MG63 (cell line): Measurements from ENCODE around the gene CORO2B. TPM values are rescaled to one million over a fixed set of nuclear protein-coding genes. Genes with fewer than 3 reads are reported as not detected.
"Not testable (repeated sequence)": the region's sequence is repeated elsewhere in the genome, so short reads cannot be mapped to it uniquely, and the experiment has no call there.

Experiments
- DNase-seq: peaks from one replicate; pipeline ENCODE4 v3.0.0-alpha.2; 2020
- H3K27me3 ChIP-seq: fragments of 250-450 bp; sonication (Bioruptor Pico); 2 replicates; pipeline ENCODE4 v1.5.1; 2020; ENCODE audit warnings: mild to moderate bottlenecking, moderate library complexity
- H3K36me3 ChIP-seq: fragments of 250-450 bp; sonication (Bioruptor Pico); 2 replicates; pipeline ENCODE4 v1.5.1; 2020; ENCODE audit warnings: mild to moderate bottlenecking, moderate library complexity
- H3K4me3 ChIP-seq: fragments of 250-450 bp; sonication (Bioruptor Pico); 2 replicates; pipeline ENCODE4 v1.5.1; 2020; ENCODE audit warnings: mild to moderate bottlenecking, moderate library complexity
- H3K9me3 ChIP-seq: fragments of 250-450 bp; sonication (Bioruptor Pico); 2 replicates; pipeline ENCODE4 v1.5.1; 2020; ENCODE audit warnings: mild to moderate bottlenecking, moderate library complexity
- total RNA-seq: library from RNA; depleted of rRNA; stranded (reverse); fragments of >200 nt; shearing (Covaris generic); gene quantifications from 2 replicates; pipeline ENCODE4 v1.2.3, GENCODE V29; 2014; ENCODE audit warnings: low replicate concordance

CORO2B gene
- total RNA-seq, 1 experiment from 2014 or later = 7.1 TPM

- DNase-seq = no peak
- no peak overlapping the region for H3K4me3 ChIP-seq
- no peaks in the 10 kb centered on the region; the same call in 1 of the 2 replicates for H3K9me3 ChIP-seq
- H3K36me3 ChIP-seq = no peaks in the 10 kb centered on the region; the same call in 1 of the 2 replicates
- no peaks in the 10 kb centered on the region for H3K27me3 ChIP-seq
Observed at GRCh38 chr15:68676011-68676605, 97.3 kb downstream of the CORO2B start.

- Histone ChIP-seq H3K36me3 (no peaks in the 10 kb centered on the region), H3K9me3 (no peaks in the 10 kb centered on the region), H3K4me3 (no peak overlapping the region), H3K27me3 (no peaks in the 10 kb centered on the region)
- no peak for DNase-seq
Observed at GRCh38 chr15:68676926-68677325, 98.1 kb downstream of the CORO2B start.

GRCh38 chr15:68677996-68678395 lies 99.2 kb downstream of the CORO2B start:
- no peak for DNase-seq
- Histone ChIP-seq H3K4me3 (no peak overlapping the region), H3K27me3 (no peaks in the 10 kb centered on the region), H3K36me3 (no peaks in the 10 kb centered on the region), H3K9me3 (no peaks in the 10 kb centered on the region)

GRCh38 chr15:68678746-68679145 lies 100.0 kb downstream of the CORO2B start:
- Histone ChIP-seq H3K4me3 (no peak overlapping the region), H3K27me3 (no peaks in the 10 kb centered on the region), H3K36me3 (no peaks in the 10 kb centered on the region), H3K9me3 (no peaks in the 10 kb centered on the region)
- no peak for DNase-seq

- no peak for DNase-seq
- H3K36me3 ChIP-seq = no peaks in the 10 kb centered on the region
- no peaks in the 10 kb centered on the region for H3K27me3 ChIP-seq
- no peaks in the 10 kb centered on the region for H3K9me3 ChIP-seq
- no peak overlapping the region for H3K4me3 ChIP-seq
Observed at GRCh38 chr15:68679161-68679560, 100.4 kb downstream of the CORO2B start.

- Histone ChIP-seq H3K27me3 (no peaks in the 10 kb centered on the region), H3K4me3 (no peak overlapping the region), H3K9me3 (no peaks in the 10 kb centered on the region), H3K36me3 (no peaks in the 10 kb centered on the region)
- DNase-seq = no peak
Observed at GRCh38 chr15:68679961-68680371, 101.2 kb downstream of the CORO2B start.

GRCh38 chr15:68680756-68681155 lies 102.0 kb downstream of the CORO2B start:
- not testable (repeated sequence) for H3K4me3 ChIP-seq, H3K9me3 ChIP-seq, H3K36me3 ChIP-seq, H3K27me3 ChIP-seq, DNase-seq

- no peak overlapping the region for H3K4me3 ChIP-seq
- no peaks in the 10 kb centered on the region for H3K9me3 ChIP-seq
- no peaks in the 10 kb centered on the region for H3K27me3 ChIP-seq
- no peak for DNase-seq
- no peaks in the 10 kb centered on the region for H3K36me3 ChIP-seq
Observed at GRCh38 chr15:68681836-68682235, 103.0 kb downstream of the CORO2B start.

- Histone ChIP-seq H3K9me3 (no peaks in the 10 kb centered on the region), H3K27me3 (no peaks in the 10 kb centered on the region), H3K36me3 (no peaks in the 10 kb centered on the region), H3K4me3 (no peak overlapping the region)
- no peak for DNase-seq
Observed at GRCh38 chr15:68682330-68682729, 103.5 kb downstream of the CORO2B start.

GRCh38 chr15:68683026-68683425 lies 104.2 kb downstream of the CORO2B start:
- no peaks in the 10 kb centered on the region for H3K9me3 ChIP-seq
- no peaks in the 10 kb centered on the region for H3K27me3 ChIP-seq
- DNase-seq = no peak
- no peaks in the 10 kb centered on the region for H3K36me3 ChIP-seq
- no peak overlapping the region for H3K4me3 ChIP-seq

GRCh38 chr15:68683551-68683950 lies 104.8 kb downstream of the CORO2B start:
- no peaks in the 10 kb centered on the region for H3K9me3 ChIP-seq
- DNase-seq = no peak
- no peaks in the 10 kb centered on the region for H3K27me3 ChIP-seq
- H3K4me3 ChIP-seq = no peak overlapping the region
- H3K36me3 ChIP-seq = no peaks in the 10 kb centered on the region

GRCh38 chr15:68684476-68684875 lies 105.7 kb downstream of the CORO2B start:
- DNase-seq = no peak
- no peaks in the 10 kb centered on the region for H3K27me3 ChIP-seq
- no peaks in the 10 kb centered on the region for H3K9me3 ChIP-seq
- H3K36me3 ChIP-seq = no peaks in the 10 kb centered on the region
- H3K4me3 ChIP-seq = no peak overlapping the region

GRCh38 chr15:68687136-68687735 lies 108.4 kb downstream of the CORO2B start:
- Histone ChIP-seq H3K36me3 (no peaks in the 10 kb centered on the region), H3K9me3 (no peaks in the 10 kb centered on the region), H3K4me3 (no peak overlapping the region), H3K27me3 (no peaks in the 10 kb centered on the region)
- no peak for DNase-seq

- DNase-seq = no peak
- no peaks in the 10 kb centered on the region for H3K27me3 ChIP-seq
- no peaks in the 10 kb centered on the region for H3K9me3 ChIP-seq
- peaks cover 8% of the 10 kb centered on the region for H3K36me3 ChIP-seq
- H3K4me3 ChIP-seq = no peak overlapping the region
Observed at GRCh38 chr15:68691705-68692104, 112.9 kb downstream of the CORO2B start.

- H3K36me3 ChIP-seq = peaks cover 13% of the 10 kb centered on the region
- H3K27me3 ChIP-seq = no peaks in the 10 kb centered on the region
- no peak overlapping the region for H3K4me3 ChIP-seq
- no peaks in the 10 kb centered on the region for H3K9me3 ChIP-seq
- no peak for DNase-seq
Observed at GRCh38 chr15:68693071-68693470, 114.3 kb downstream of the CORO2B start.

- Histone ChIP-seq H3K27me3 (no peaks in the 10 kb centered on the region), H3K9me3 (no peaks in the 10 kb centered on the region), H3K4me3 (no peak overlapping the region), H3K36me3 (peaks cover 18% of the 10 kb centered on the region)
- DNase-seq = no peak
Observed at GRCh38 chr15:68694111-68694510, 115.3 kb downstream of the CORO2B start.

GRCh38 chr15:68695061-68695595 lies 116.3 kb downstream of the CORO2B start:
- Histone ChIP-seq H3K9me3 (no peaks in the 10 kb centered on the region), H3K27me3 (no peaks in the 10 kb centered on the region), H3K4me3 (no peak overlapping the region), H3K36me3 (peaks cover 18% of the 10 kb centered on the region)
- no peak for DNase-seq
